Smooth muscle cell (in vitro differentiated cells): ENCODE measurements around the gene PRCP. TPM values are rescaled to one million over a fixed set of nuclear protein-coding genes. Genes with fewer than 3 reads are reported as not detected.
"Not testable (repeated sequence)": the region's sequence is repeated elsewhere in the genome, so short reads cannot be mapped to it uniquely, and the experiment has no call there.

ENCODE experiments used
- DNase-seq: peaks from one replicate; lab custom pipeline; 2025; ENCODE audit not compliant: unreplicated experiment; lab: John Stamatoyannopoulos, UW
- H2AFZ ChIP-seq: fragments of 200-600 bp; sonication (generic); 2 replicates; pipeline ENCODE4 v1.6.0; 2016; ENCODE audit warnings: antibody characterized with exemption, low read depth, mild to moderate bottlenecking
- H3F3A ChIP-seq: fragments of 200-600 bp; sonication (generic); 2 replicates; pipeline ENCODE4 v1.6.0; 2017; ENCODE audit warnings: antibody characterized with exemption, low read depth
- H3K27ac ChIP-seq: fragments of 200-600 bp; sonication (generic); 2 replicates; pipeline ENCODE4 v1.5.1; 2016; ENCODE audit warnings: low read depth, mild to moderate bottlenecking
- H3K27me3 ChIP-seq: fragments of 200-600 bp; sonication (generic); 2 replicates; pipeline ENCODE4 v1.6.1; 2016; ENCODE audit warnings: low read depth, mild to moderate bottlenecking
- H3K36me3 ChIP-seq: fragments of 200-600 bp; sonication (generic); 2 replicates; pipeline ENCODE4 v1.5.1; 2016; ENCODE audit warnings: low read depth
- H3K4me1 ChIP-seq: fragments of 200-600 bp; sonication (generic); 2 replicates; pipeline ENCODE4 v1.5.1; 2016; ENCODE audit warnings: low read depth
- H3K4me2 ChIP-seq: fragments of 200-600 bp; sonication (generic); 2 replicates; pipeline ENCODE4 v1.6.0; 2016; ENCODE audit warnings: mild to moderate bottlenecking
- H3K4me3 ChIP-seq: fragments of 200-600 bp; sonication (generic); 2 replicates; pipeline ENCODE4 v1.5.1; 2016; ENCODE audit warnings: mild to moderate bottlenecking
- H3K79me2 ChIP-seq: fragments of 200-600 bp; sonication (generic); 2 replicates; pipeline ENCODE4 v1.6.0; 2016; ENCODE audit warnings: low read depth, mild to moderate bottlenecking
- H3K9ac ChIP-seq: fragments of 200-600 bp; sonication (generic); 2 replicates; pipeline ENCODE4 v1.6.0; 2016; ENCODE audit warnings: low read depth
- H3K9me3 ChIP-seq: fragments of 200-600 bp; sonication (generic); replicated peaks from 2 replicates; pipeline ENCODE4 v1.5.1; 2016; ENCODE audit warnings: low read depth
- H4K20me1 ChIP-seq: fragments of 200-600 bp; sonication (generic); 2 replicates; pipeline ENCODE4 v1.6.0; 2016; ENCODE audit warnings: low read depth
- WGBS: methylation state at CpG from one replicate; pipeline ENCODE4 v1.1.7; 2016; ENCODE audit warnings: low lambda C conversion rate; 5-methylcytosine and 5-hydroxymethylcytosine counted together
- polyA plus RNA-seq: library from polyadenylated mRNA; unstranded; fragments of >200 nt; fragmentation: Nextera tagmentation; extraction: Ambion mirVana; gene quantifications from 2 replicates; pipeline ENCODE4 v1.2.1, GENCODE V29; 2016
- total RNA-seq: library from RNA; depleted of rRNA; stranded (reverse); fragments of >200 nt; gene quantifications from 2 replicates; pipeline ENCODE4 v1.2.3, GENCODE V29; 2014
- TF ChIP-seq, protein P1 (sequence below): fragments of 200-600 bp; sonication (generic); IDR thresholded peaks from 2 replicates; pipeline ENCODE4 v1.5.1; 2017; ENCODE audit warnings: borderline replicate concordance, mild to moderate bottlenecking, antibody characterized with exemption; ENCODE audit not compliant: insufficient read depth, poor library complexity, severe bottlenecking

PRCP gene
- total and polyA plus RNA-seq, 2 experiments from 2014 or later: 78.8 to 84.0 TPM

GRCh38 chr11:82944198-82944597 lies 44.0 kb upstream of the PRCP start:
- TF ChIP-seq, protein P1, sequence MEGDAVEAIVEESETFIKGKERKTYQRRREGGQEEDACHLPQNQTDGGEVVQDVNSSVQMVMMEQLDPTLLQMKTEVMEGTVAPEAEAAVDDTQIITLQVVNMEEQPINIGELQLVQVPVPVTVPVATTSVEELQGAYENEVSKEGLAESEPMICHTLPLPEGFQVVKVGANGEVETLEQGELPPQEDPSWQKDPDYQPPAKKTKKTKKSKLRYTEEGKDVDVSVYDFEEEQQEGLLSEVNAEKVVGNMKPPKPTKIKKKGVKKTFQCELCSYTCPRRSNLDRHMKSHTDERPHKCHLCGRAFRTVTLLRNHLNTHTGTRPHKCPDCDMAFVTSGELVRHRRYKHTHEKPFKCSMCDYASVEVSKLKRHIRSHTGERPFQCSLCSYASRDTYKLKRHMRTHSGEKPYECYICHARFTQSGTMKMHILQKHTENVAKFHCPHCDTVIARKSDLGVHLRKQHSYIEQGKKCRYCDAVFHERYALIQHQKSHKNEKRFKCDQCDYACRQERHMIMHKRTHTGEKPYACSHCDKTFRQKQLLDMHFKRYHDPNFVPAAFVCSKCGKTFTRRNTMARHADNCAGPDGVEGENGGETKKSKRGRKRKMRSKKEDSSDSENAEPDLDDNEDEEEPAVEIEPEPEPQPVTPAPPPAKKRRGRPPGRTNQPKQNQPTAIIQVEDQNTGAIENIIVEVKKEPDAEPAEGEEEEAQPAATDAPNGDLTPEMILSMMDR: no peak
- Histone ChIP-seq H3K4me3 (no peak overlapping the region), H3K9ac (no peak overlapping the region), H3K27me3 (no peaks in the 10 kb centered on the region), H2AFZ (no peak overlapping the region), H3K27ac (no peak overlapping the region), H3F3A (no peaks in the 10 kb centered on the region), H3K4me1 (no peaks in the 10 kb centered on the region), H3K36me3 (no peaks in the 10 kb centered on the region), H3K9me3 (no peaks in the 10 kb centered on the region), H3K4me2 (no peak overlapping the region), H3K79me2 (no peaks in the 10 kb centered on the region), H4K20me1 (no peaks in the 10 kb centered on the region)
- WGBS: 72% methylated on average over 2 of the region's 2 CpGs
- no peak for DNase-seq

- not testable (repeated sequence) for H2AFZ ChIP-seq, H3K9ac ChIP-seq, H3K27me3 ChIP-seq, H3K36me3 ChIP-seq, H3K79me2 ChIP-seq, DNase-seq, H3K4me3 ChIP-seq, H3F3A ChIP-seq, H3K4me1 ChIP-seq, H3K27ac ChIP-seq, H3K9me3 ChIP-seq, H3K4me2 ChIP-seq, H4K20me1 ChIP-seq
- WGBS: 100% methylated on average over 1 of the region's 1 CpG
Measured at GRCh38 chr11:82943430-82943829, 43.2 kb upstream of the PRCP start.

GRCh38 chr11:82942376-82942775 lies 42.1 kb upstream of the PRCP start:
- Histone ChIP-seq H3K79me2 (no peaks in the 10 kb centered on the region), H4K20me1 (no peaks in the 10 kb centered on the region), H3K4me2 (no peak overlapping the region), H3K36me3 (no peaks in the 10 kb centered on the region), H3K4me3 (no peak overlapping the region), H3K4me1 (no peaks in the 10 kb centered on the region), H3K9ac (no peak overlapping the region), H3K27me3 (no peaks in the 10 kb centered on the region), H3K27ac (no peak overlapping the region), H2AFZ (no peak overlapping the region), H3F3A (no peaks in the 10 kb centered on the region), H3K9me3 (no peaks in the 10 kb centered on the region)
- DNase-seq: no peak
- TF ChIP-seq, protein P1: no peak
- WGBS: 97% methylated on average over 2 of the region's 2 CpGs

DNA sequence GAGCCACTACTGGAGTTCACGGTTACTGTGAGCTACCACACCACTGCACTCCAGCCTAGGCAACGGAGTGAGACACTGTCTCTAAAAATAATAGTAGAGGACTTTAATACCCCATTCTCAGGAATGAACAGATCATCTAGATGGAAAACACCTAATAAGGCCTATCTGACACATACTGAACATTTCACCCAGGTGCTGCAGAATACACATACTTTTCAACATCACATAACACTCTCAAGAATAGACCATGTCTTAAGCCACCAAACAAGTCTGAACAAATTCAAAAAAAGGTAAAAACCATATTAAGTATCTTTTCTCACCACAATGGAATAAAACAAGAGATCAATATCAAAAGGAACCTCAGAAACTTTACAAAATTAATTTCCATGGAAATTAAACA lies 39.2 kb upstream of the PRCP start:
- Histone ChIP-seq H3K4me2 (no peak overlapping the region), H2AFZ (no peak overlapping the region), H4K20me1 (no peaks in the 10 kb centered on the region), H3K27ac (no peak overlapping the region), H3K79me2 (no peaks in the 10 kb centered on the region), H3K36me3 (no peaks in the 10 kb centered on the region), H3K4me1 (no peaks in the 10 kb centered on the region), H3K27me3 (no peaks in the 10 kb centered on the region), H3K4me3 (no peak overlapping the region), H3K9ac (no peak overlapping the region), H3K9me3 (no peaks in the 10 kb centered on the region), H3F3A (no peaks in the 10 kb centered on the region)
- TF ChIP-seq, protein P1: no peak
- no peak for DNase-seq
- WGBS: 95% methylated on average over 2 of the region's 2 CpGs
